Calu3 (cell line): Measurements from ENCODE around the gene GMCL2. TPM values are rescaled to one million over a fixed set of nuclear protein-coding genes. Genes with fewer than 3 reads are reported as not detected.
A peak's percentile ranks its signal among the peaks of the same experiment; 100 is the strongest.

ENCODE experiments used
- BruUV-seq: library from RNA; stranded (reverse); fragments of 400-500 nt; replicated peaks from 2 replicates; lab custom pipeline; 2021; lab: Mats Ljungman, UMichigan
- CTCF ChIA-PET: fragments of 300-600 bp; sonication (Branson Sonifier 250); formaldehyde crosslinking; loops from one replicate; lab custom pipeline; 2022; ENCODE audit warnings: antibody characterized with exemption; lab: Charles Lee
- DNase-seq: peaks from one replicate; pipeline ENCODE4 v3.0.0; 2022
- H3K27ac Mint-ChIP-seq: one replicate; pipeline ENCODE4 v1.8.0; 2022; ENCODE audit warnings: mixed read lengths; ENCODE audit not compliant: unreplicated experiment
- H3K27me3 Mint-ChIP-seq: one replicate; pipeline ENCODE4 v1.8.0; 2022; ENCODE audit warnings: mixed read lengths; ENCODE audit not compliant: unreplicated experiment
- H3K36me3 Mint-ChIP-seq: one replicate; pipeline ENCODE4 v1.8.0; 2022; ENCODE audit warnings: mild to moderate bottlenecking, moderate library complexity, mixed read lengths; ENCODE audit not compliant: insufficient read depth, unreplicated experiment
- H3K4me1 Mint-ChIP-seq: one replicate; pipeline ENCODE4 v1.8.0; 2022; ENCODE audit warnings: mild to moderate bottlenecking, low read depth, mixed read lengths; ENCODE audit not compliant: unreplicated experiment
- H3K4me3 Mint-ChIP-seq: one replicate; pipeline ENCODE4 v1.8.0; 2022; ENCODE audit warnings: mild to moderate bottlenecking, low read depth, moderate library complexity, mixed read lengths; ENCODE audit not compliant: unreplicated experiment
- H3K9me3 Mint-ChIP-seq: one replicate; pipeline ENCODE4 v1.8.0; 2022; ENCODE audit warnings: low read depth, mixed read lengths; ENCODE audit not compliant: unreplicated experiment
- intact Hi-C: fragments of 100-400 bp; cut with micrococcal nuclease; formaldehyde crosslinking; loops from one replicate; pipeline ENCODE4 v1.10.0; 2022; ENCODE audit not compliant: unreplicated experiment
- total RNA-seq: library from RNA; stranded (reverse); gene quantifications from 2 replicates; pipeline ENCODE4 v1.2.3, GENCODE V29; 2022
- TF ChIP-seq, protein P1 (sequence below): fragments of 200-600 bp; IDR thresholded peaks from one replicate; pipeline ENCODE4 v1.8.0; 2022; ENCODE audit warnings: antibody characterized with exemption; ENCODE audit not compliant: unreplicated experiment

GMCL2 gene
- total RNA-seq, 1 experiment from 2014 or later, result not detected

DNA sequence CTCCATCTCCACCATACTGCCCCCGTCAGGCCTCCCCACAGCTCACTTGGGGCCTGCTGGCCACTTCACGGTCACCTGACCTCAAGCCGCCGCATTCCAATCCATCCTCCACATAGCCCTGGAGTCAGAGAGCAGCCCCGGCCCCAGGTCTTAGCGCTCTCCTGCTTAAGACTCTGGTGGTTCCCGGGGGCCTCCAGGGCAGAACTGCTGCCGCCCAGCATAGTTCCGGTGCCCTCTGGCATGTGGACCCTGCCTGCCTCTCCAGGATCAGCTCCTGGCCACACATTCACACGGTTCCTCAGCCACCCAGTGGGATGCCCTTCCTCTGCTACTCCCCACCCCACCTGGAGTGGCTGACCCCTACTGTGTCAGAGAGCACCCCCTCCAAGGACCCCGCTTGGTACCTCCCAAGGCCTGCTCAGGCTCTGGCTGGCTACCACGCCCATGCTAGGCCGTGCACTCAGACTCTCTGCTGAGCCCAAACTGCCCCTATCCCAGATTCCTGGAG, 36.7 kb upstream of the GMCL2 start:
- H3K27ac Mint-ChIP-seq, result peak overlapping the region; percentile 7
- TF ChIP-seq, protein P1, sequence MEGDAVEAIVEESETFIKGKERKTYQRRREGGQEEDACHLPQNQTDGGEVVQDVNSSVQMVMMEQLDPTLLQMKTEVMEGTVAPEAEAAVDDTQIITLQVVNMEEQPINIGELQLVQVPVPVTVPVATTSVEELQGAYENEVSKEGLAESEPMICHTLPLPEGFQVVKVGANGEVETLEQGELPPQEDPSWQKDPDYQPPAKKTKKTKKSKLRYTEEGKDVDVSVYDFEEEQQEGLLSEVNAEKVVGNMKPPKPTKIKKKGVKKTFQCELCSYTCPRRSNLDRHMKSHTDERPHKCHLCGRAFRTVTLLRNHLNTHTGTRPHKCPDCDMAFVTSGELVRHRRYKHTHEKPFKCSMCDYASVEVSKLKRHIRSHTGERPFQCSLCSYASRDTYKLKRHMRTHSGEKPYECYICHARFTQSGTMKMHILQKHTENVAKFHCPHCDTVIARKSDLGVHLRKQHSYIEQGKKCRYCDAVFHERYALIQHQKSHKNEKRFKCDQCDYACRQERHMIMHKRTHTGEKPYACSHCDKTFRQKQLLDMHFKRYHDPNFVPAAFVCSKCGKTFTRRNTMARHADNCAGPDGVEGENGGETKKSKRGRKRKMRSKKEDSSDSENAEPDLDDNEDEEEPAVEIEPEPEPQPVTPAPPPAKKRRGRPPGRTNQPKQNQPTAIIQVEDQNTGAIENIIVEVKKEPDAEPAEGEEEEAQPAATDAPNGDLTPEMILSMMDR, result no peak
- intact Hi-C loops, result no loop called here
- H3K36me3 Mint-ChIP-seq, result peaks cover 75% of the 10 kb centered on the region
- BruUV-seq, result no TSS peak
- peaks cover 6% of the 10 kb centered on the region for H3K9me3 Mint-ChIP-seq
- no peaks in the 10 kb centered on the region for H3K27me3 Mint-ChIP-seq
- DNase-seq, result no peak
- H3K4me3 Mint-ChIP-seq, result no peak overlapping the region
- CTCF ChIA-PET, result no interaction called here
- H3K4me1 Mint-ChIP-seq, result peaks cover 17% of the 10 kb centered on the region

DNA sequence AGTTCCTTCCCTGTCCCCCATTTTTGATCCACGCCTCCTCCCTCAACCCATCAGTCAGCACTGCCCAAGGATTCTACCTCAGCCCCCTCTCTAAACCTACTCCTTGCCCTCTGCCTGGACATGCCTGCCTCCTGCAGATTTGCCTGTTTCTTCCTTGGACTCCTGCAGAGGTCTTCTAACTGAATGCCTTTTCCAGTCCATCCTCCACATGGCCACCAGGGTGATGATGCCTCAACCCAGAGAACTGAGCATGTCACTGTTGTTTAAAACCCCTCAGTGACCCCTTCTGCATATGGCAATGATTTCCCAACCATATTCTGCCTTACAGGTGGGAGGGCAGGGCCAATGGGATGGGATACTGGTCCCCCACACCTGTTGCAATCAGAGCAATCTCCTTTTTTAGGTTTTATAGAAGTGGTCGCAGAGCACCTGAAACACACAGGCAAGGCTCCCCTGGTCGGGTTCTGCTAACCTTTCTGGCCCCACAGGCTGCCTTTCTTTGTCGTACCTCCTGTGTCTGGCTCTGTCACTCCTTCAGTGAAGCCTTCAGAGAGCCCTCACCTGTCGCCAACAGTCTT, 36.1 kb upstream of the GMCL2 start:
- CTCF ChIA-PET, result no interaction called here
- intact Hi-C loops, result no loop called here
- no TSS peak for BruUV-seq
- Mint-ChIP-seq H3K9me3 (peaks cover 6% of the 10 kb centered on the region), H3K27ac (peak overlapping the region; percentile 7), H3K4me3 (no peak overlapping the region), H3K27me3 (no peaks in the 10 kb centered on the region), H3K36me3 (peaks cover 75% of the 10 kb centered on the region), H3K4me1 (peaks cover 17% of the 10 kb centered on the region)
- no peak for DNase-seq
- TF ChIP-seq, protein P1, result no peak

DNA sequence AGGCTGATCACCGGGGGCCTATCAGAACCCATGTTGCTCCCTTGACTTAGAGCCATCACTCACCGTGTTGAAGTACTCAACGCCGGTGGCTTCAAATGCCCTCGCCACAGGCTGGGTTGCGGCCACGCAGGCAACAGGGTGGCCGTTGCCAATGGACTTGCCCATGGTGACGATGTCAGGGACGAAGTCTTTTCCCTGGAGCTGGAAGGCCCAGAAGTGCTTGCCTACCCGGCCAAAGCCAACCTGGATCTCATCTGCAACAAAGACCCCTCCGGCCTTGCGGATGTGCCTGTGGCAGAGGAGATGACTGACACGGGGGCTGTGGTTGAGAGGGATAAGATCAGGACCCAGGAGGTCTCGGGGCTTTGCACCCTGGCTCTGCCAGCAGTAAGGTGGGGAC, 35.1 kb upstream of the GMCL2 start:
- no TSS peak for BruUV-seq
- peaks cover 73% of the 10 kb centered on the region for H3K36me3 Mint-ChIP-seq
- CTCF ChIA-PET, result no interaction called here
- H3K27me3 Mint-ChIP-seq, result no peaks in the 10 kb centered on the region
- no peak overlapping the region for H3K27ac Mint-ChIP-seq
- H3K9me3 Mint-ChIP-seq, result peaks cover 2% of the 10 kb centered on the region
- intact Hi-C loops, result no loop called here
- H3K4me1 Mint-ChIP-seq, result peaks cover 11% of the 10 kb centered on the region
- no peak overlapping the region for H3K4me3 Mint-ChIP-seq
- no peak for DNase-seq
- TF ChIP-seq, protein P1, result no peak

DNA sequence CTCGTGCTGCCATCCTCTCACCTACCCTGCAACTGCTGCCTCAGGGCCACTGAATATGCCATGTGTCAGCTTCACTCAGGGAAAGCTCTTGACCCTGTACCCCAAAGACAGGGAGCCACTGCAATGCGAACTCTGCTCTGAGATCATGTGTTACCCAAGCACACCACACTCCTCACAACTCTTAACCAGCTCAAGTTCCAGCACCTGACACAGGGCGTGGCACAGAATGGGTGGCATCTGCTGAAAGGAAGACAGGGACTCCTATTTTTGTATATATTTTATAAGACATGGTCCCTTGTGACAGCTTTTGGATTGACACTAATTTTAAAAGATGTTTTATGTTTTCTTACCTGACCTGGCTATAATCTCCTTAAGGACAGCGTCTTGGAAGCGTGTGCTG, 34.7 kb upstream of the GMCL2 start:
- TF ChIP-seq, protein P1, result no peak
- H3K27me3 Mint-ChIP-seq, result no peaks in the 10 kb centered on the region
- no TSS peak for BruUV-seq
- CTCF ChIA-PET, result no interaction called here
- no peak for DNase-seq
- no peak overlapping the region for H3K27ac Mint-ChIP-seq
- H3K9me3 Mint-ChIP-seq, result no peaks in the 10 kb centered on the region
- H3K4me1 Mint-ChIP-seq, result peaks cover 7% of the 10 kb centered on the region
- peaks cover 73% of the 10 kb centered on the region for H3K36me3 Mint-ChIP-seq
- H3K4me3 Mint-ChIP-seq, result no peak overlapping the region
- intact Hi-C loops, result no loop called here
